HG02981 (cell line): ENCODE measurements around the gene DNAJC13.
A peak's percentile ranks its signal among the peaks of the same experiment; 100 is the strongest.
"Not testable (repeated sequence)": the region's sequence is repeated elsewhere in the genome, so short reads cannot be mapped to it uniquely, and the experiment has no call there.

ENCODE experiments used
- ATAC-seq: cut with Tn5 transposase; IDR thresholded peaks from one replicate; pipeline ENCODE4 v1.9.1; 2021; ENCODE audit warnings: mild to moderate bottlenecking, moderate library complexity; ENCODE audit not compliant: unreplicated experiment

The DNAJC13 gene

GRCh38 chr3:132416807-132417694 is at the start of gene DNAJC13:
Gene DNAJC13, plus strand, starts transcription at chr3:132417502. Its CDS starts 17,049 bp downstream, at chr3:132434551.
- ATAC-seq: peak; percentile 91

- no peak for ATAC-seq
Observed at GRCh38 chr3:132368515-132368914, 48.8 kb upstream of the DNAJC13 start.

- no peak for ATAC-seq
Observed at GRCh38 chr3:132368962-132369361, 48.3 kb upstream of the DNAJC13 start.

- ATAC-seq: not testable (repeated sequence)
Observed at GRCh38 chr3:132376945-132377354, 40.4 kb upstream of the DNAJC13 start.

GRCh38 chr3:132378048-132378762 is 39.1 kb upstream of the DNAJC13 start:
- ATAC-seq: no peak

GRCh38 chr3:132378846-132379245 is 38.5 kb upstream of the DNAJC13 start:
- no peak for ATAC-seq

- no peak for ATAC-seq
Observed at GRCh38 chr3:132380920-132381319, 36.4 kb upstream of the DNAJC13 start.

- no peak for ATAC-seq
Observed at GRCh38 chr3:132381348-132381944, 35.9 kb upstream of the DNAJC13 start.

GRCh38 chr3:132382267-132382666 is 35.0 kb upstream of the DNAJC13 start:
- ATAC-seq: no peak

- ATAC-seq: no peak
Observed at GRCh38 chr3:132382688-132383194, 34.6 kb upstream of the DNAJC13 start.

GRCh38 chr3:132386259-132386658 is 31.0 kb upstream of the DNAJC13 start:
- ATAC-seq: no peak

- not testable (repeated sequence) for ATAC-seq
Observed at GRCh38 chr3:132392675-132393074, 24.6 kb upstream of the DNAJC13 start.

- ATAC-seq: no peak
Observed at GRCh38 chr3:132394320-132394719, 23.0 kb upstream of the DNAJC13 start.

GRCh38 chr3:132395126-132395525 is 22.2 kb upstream of the DNAJC13 start:
- no peak for ATAC-seq

- no peak for ATAC-seq
Observed at GRCh38 chr3:132396255-132396654, 21.0 kb upstream of the DNAJC13 start.

- ATAC-seq: not testable (repeated sequence)
Observed at GRCh38 chr3:132396776-132397175, 20.5 kb upstream of the DNAJC13 start.

- no peak for ATAC-seq
Observed at GRCh38 chr3:132399054-132399929, 18.0 kb upstream of the DNAJC13 start.

GRCh38 chr3:132401255-132401654 is 16.0 kb upstream of the DNAJC13 start:
- ATAC-seq: no peak

GRCh38 chr3:132404276-132404675 is 13.0 kb upstream of the DNAJC13 start:
- no peak for ATAC-seq

GRCh38 chr3:132405188-132405587 is 12.1 kb upstream of the DNAJC13 start:
- ATAC-seq: no peak
